ENCODE data around the gene FHIT.

FHIT gene

DNA sequence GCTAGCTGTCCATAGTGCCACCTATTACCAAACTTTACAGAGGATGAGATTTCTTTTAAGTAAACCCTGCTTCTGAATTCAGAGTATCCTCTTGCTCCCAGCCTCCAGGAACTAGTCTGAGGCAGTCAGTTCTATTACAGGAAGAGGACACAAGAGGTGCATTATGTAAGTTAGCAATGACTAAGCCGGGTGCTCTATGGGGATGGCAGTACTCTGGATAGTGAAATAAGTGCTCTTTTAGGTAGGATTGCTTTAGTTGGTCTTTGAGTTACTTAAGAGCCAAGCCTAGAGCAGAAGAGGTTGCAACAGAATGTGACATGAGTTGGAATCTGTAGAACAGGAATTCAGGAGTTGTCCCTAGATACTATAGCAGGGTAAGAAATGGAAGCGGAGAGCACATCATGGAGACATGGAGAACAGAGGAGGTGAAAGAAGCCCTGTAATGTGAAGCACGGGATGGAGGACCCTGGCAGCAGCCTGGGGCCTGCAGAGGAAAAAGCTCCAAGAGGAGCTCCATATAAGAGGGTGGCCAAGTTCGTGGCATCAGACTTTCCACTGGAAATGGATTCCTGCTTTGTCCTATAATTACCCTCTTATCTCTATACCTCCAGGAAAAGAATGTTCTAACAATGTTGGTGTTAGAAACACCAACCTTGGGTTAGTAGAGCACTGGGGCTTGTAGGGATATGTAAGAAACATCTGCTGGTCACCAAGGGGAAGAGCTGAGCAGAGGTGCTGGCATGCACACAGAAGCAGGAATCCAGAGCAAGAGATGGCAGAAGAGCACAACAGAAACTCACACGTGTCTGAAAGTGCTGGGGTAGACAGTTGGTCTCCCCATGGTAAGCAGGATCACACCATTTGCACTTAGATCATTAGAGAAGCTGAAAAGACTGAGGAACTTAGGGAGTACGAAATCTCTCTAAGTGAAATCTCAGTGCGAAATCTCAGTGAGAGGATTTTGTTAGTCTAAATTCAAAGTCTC, 851.1 kb downstream of the FHIT start:
- DNase-seq (ENCODE audit: low read depth) = no peak

DNA sequence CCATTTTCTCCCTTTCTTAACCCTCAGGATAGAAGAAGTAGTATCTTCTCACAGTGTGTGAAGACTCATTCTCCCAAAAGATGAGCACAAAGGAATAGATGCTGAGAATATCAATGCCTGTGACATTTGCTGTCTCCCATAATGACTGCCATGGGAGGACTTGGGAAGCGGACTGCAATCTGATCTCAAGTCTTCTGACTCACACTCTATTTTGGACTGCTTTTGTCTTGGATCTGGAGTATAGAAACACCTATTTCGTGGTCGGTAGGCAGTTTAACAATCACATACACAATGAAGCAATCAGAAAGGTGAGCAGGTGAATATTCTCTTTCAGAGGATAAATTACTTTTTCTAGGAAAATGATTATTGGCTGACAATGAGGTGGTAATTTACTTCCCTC, 852.0 kb downstream of the FHIT start:
- DNase-seq (ENCODE audit: low read depth) = no peak

DNA sequence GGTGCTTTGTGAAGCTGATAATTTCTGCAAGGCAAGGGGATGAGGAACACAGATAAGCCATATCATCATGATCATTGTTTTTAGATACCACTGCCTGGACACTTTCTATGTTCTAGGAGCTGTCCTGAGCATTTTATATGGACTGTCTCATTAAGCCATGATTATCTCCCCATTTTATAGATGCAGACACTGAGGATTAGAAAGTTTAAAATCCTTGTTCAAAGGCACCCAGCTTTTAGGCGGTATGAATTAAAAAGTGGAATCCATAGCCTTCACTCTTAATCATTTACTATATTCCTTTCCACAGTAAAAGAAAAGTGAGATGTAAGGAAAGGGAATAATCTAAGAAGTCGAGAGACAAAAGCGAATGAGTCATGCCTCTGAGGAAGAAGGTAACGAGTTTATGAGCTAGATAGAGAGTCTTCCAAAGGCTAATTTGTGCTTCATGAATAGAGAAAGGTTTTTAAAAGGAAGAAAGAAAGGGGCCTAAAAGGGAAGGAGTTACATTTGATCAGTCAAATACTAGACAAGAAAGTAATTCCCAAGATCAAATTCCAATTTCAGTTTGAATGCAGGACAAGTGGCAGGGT, 856.0 kb downstream of the FHIT start:
- DNase-seq (ENCODE audit: low read depth) = no peak

DNA sequence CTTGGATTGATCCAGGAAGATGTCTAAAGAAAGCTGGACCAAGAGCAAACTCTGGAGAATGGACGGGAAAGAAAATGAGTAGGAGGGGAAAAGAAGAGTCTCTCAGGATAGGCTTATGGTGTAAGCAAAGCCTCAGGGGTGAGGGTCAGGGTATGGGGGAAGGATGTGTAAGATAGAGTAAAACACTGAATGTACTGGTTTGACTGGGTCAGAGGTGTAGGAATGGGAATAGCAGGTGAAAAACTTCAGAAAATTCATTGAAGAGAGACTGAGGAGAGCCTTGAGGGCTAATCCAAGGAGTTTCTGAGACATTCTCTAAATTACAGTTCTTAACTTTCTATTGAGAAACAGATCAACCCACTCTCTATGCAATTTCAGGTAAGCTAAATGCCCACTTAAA, 857.3 kb downstream of the FHIT start:
- DNase-seq (ENCODE audit: low read depth) = no peak

DNA sequence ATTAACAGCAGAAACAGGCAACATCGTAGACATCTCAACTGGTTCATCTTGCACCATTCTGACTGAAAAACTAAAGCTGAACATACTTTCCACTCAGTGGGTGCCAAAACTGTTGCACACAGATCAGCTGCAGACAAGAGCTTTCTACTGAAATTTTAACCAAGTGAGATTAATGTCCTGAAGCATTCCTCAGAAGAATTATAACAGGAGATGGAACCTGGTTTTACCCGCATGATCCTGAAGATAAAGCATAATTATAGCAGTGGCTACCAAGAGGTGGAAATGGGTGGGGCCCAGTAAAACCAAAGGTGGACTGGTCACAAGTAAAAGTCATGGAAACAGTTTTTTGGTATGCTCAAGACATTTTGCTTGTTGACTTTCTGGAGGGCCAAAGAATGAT, 858.8 kb downstream of the FHIT start:
- no peak for DNase-seq (ENCODE audit: low read depth)

DNA sequence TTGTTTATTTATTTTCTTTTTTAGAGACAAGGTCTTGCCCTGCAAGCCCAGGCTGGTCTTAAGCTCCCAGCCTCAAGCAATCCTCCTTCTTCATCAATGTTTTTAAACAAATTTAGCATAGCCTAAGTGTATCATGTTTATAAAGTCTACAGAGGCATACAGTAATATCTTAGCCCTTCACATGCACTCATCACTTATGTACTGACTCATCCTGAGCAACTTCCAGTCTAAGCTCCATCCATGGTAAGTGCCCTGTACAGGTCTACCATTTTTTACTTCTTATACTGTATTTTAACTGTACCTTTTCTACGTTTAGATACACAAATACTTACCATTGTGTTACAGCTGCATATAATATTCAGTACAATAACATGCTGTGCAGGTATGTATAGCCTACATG, 860.0 kb downstream of the FHIT start:
- no peak for DNase-seq (ENCODE audit: low read depth)

DNA sequence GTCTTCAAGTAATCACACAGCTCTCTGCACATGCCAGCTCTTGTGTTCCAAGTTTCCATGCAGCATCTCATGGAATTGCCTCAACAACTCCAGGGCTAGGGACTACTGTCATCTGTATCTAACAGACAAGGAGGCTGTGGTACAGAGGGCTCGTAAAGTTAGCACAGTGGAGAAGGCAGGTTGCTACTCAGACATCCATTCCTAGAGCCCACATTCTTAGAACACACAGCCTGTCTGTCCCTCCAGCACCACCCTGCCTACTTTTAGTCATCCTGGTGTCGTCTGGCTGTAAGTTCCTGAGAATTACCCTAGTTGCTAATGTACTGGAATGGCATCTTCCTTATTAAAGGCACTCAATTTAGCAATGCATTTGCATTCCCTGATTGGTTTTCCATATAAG, 862.5 kb downstream of the FHIT start:
- DNase-seq (ENCODE audit: low read depth) = no peak

DNA sequence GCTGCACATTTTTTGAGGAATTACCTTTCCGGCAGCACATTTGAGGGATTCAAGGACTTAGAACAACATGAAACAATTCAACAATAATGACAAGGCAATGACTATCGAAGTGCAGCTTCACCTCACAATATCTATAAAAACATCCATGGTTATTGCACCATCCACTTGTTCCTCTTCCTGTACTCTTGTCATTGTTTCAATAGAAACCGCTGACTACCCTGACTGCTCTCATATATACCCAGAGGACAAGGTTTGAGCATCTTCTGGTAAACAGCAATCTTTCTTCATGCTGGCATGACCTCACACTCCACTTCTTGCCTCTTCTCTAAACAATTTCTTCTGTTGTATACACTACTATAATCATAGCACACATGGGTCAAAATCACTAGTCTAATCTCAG, 864.9 kb downstream of the FHIT start:
- no peak for DNase-seq (ENCODE audit: low read depth)

DNA sequence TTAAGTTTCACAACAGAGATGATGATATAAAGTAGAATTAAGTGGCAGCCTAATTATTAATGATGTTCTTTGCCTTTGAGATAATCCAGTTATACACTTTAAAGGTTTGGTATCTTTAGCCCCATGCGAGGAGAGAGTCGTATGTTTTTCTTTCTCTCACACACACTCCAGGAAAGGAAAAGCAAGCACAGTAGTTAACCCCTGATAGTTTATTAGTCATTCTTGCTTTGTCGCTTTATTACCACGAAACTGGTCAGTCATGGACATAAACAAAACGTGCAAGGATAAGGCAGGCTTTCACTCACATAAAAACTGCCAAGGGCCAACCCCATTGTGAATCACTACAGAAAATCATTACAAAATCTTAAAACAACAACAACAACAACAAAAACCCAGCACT, 866.9 kb downstream of the FHIT start:
- no peak for DNase-seq (ENCODE audit: low read depth)

DNA sequence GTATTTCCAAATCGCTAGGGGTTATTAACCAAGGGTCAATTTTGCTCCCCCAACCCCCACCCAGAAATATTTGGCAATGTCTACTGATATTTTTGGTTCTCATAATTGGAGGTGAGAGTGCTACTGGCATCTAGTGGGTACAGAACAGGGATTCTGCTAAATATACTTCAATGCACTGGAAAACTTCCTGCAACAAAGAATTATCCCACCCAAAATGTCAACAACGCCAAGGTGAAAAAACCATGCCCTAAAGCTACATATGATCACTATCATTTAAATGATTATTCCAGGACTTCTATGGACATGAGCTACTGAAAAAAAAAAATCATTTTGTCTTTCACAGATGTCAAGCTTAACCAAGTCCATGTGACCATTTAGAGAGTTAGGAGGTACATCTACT, 867.9 kb downstream of the FHIT start:
- no peak for DNase-seq (ENCODE audit: low read depth)

DNA sequence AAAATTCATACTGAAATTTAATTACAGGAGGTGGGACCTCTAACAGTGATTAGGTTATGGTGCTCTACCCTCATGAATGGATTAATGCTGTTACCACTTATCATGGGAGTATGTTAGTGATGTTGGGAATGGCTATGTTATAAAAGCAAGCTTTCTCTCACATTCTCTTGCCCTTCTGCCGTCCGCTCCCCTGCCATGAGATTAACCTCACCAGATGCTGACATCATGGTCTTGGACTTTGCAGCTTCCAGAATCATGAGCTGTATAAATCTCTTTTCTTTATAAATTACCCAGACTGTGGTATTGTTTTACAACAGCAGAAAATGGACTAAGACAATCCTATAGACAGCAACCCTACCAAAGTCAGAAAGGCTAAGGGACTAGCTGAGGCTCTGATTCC, 884.8 kb downstream of the FHIT start:
- no peak for DNase-seq (ENCODE audit: low read depth)

DNA sequence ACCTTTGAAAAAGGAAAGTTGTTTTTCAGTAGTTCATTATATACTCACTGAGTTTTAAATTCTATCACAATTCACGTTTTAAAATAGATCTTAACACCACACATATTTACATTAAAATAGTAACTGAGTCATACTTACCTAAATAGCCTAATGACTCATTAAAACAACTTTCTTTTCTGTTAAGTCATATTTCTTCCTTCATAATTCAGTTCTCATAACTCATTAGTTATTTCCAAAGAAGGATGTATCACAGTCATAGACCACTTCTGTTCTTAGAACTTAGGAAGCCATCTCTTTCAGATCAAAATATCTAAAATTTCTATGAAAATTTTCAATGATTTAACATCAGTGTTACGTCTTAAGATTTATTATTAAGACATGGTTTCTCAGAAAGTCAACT, 885.9 kb downstream of the FHIT start:
- no peak for DNase-seq (ENCODE audit: low read depth)

DNA sequence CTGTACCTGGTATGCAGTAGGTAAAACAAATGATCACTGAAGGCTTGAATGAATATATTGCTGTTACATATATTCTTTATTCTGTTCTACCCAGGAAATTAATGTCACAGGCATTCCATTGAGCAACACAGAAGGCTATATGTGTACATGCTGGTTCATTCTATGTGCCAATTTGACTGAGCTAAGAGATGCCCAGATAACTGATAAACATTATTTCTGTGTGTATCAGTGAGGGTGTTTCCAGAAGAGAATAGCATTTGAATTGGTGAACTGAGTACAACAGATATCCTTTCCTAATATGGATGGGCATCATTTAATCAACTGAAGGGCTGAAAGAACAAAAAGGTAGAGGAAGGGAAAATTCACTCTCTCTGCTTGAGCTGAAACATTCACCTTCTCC, 886.8 kb downstream of the FHIT start:
- DNase-seq (ENCODE audit: low read depth) = no peak

DNA sequence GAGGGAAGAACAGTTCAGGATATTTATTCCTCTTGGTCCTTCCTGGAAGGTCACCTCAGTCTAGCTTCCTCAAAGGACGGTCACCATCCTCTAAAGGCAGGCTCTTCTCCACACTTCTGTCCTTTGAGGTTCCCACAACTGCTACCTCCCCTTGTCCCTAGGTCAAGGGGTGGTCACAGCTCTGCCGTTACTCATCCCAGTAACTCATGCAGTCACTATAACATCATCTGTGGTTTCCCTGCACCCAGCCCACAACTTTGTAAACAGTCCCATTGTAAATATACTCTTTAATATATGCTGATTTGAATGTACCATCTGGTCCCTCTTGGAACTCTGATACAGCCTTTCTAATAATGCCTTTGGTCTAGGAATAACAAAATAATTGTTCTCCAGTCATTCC, 887.4 kb downstream of the FHIT start:
- DNase-seq (ENCODE audit: low read depth) = no peak

DNA sequence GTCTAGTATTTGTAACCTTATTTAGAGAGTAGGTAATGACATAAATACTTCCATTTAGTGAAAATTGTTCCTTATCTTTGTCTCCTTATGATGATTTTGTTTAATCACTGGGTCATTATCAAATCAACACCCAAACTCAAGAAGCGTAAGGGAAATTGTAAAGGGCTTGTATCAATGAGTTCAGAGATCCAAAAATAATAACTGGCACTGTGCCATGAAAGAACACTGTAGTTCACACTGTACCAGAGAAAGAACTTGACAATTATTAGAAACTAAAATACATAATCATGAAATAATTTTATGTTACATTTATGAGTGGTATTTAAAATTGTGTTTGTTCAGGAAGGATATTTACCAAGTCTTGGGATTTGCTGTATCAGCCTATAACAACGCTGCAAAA, 895.4 kb downstream of the FHIT start:
- DNase-seq (ENCODE audit: low read depth) = no peak

DNA sequence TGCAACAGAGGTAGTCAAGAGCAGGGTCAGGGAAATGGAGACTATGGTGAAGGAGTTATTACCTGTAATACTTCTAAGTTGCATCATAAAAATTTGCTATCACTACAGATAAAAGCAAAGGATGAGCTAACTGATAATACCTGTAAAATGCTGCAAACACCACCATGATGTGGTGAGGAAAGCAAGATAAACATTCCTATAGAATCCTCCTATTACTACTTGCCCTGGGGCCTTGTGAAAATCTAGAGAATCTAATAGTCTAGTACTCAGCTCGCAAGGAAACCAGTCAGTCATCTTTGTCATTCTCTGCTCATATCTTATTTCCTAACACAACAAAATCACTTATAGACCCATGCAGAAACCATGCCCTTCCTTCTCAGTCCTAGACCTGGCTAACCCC, 899.8 kb downstream of the FHIT start:
- DNase-seq (ENCODE audit: low read depth) = no peak

DNA sequence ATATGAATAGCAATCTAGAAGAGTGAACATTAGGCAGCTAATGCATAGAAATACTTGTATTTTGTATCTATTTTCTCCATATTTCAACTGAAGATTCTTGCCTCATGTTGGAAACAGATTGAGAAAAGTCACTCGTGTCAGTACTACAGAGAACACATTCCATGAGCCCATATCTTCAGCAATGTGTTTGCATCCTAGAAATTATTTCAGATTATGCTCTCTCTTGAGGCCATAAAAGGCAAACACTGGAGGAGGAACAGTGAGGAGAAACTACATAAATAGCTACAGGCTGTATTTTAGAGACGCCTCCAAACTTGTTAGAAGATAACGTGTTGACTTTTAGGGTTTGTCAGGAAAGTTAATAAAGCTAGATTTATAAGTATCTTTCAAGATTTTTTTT, 906.9 kb downstream of the FHIT start:
- no peak for DNase-seq (ENCODE audit: low read depth)

DNA sequence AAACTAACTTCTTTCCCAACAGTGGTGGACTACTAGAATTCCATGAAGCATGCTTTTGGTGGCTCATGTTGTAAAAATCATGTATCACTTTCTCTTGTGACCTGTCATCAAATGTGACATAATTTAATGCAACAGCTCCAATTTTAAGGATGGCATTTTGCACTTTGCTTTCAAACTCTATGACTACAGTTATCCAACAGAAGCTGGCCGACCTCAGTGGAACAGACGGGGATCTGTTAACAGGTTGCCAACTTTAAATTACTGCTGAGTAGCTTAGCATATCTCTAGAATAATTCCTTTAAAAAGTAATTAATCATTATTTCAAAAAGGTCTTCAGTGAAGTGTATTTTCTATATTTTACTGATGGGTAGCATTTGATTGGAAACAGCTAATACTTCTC, 907.4 kb downstream of the FHIT start:
- no peak for DNase-seq (ENCODE audit: low read depth)

DNA sequence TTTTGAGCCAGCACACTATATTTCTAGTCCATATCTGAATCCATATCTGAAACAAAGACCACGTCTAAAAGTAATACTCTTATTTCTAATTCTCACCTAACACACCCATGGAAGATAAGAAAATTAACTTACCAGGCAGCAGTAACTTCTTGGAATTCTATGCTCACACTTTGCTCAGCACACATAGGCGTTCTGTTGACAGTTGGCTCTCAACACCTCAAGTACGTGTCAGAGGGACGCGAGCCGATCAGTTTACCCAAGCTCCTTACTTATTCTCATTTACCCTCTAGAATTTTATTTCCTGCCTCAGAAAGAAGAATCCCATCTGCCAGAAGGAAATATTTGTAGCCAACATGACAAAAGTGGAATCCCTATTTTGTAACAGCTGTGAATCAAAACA, 911.9 kb downstream of the FHIT start:
- no peak for DNase-seq (ENCODE audit: low read depth)

DNA sequence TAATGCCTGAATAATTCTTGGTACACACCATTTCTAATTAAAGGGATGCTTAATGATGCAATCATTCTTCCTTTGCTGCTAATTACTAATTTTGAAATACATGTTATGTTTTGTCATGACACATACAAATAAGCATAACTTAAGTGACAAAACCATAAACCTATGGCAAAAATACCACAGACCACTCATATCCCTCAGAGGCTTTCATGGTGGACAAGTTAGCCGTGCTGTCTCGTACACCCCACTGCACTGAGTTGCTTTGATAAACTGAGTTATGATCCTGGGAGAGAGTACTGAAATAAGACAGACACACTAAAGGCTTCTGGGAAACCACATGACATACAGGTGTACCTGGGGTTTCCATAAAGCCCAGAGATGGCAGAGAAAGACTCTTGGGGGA, 913.8 kb downstream of the FHIT start:
- no peak for DNase-seq (ENCODE audit: low read depth)

DNA sequence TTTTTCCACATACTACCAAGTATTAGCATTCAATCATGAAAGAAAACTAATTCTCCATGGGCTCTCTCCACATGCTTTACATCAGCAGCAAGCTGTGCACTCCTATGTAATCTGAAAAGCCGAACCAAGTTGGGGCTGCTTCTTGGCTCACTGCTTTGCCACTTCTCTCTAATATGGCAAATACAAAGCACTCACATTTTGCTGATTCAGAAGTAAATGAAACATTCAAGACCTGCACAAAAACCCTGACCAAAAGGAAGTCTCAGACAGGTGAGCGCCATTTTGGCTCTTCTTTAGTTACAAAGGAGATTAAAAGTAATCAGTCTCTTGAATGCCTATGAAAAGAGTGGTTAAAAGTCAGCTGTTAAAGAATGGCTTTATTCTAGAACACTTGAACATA, 915.2 kb downstream of the FHIT start:
- no peak for DNase-seq (ENCODE audit: low read depth)

DNA sequence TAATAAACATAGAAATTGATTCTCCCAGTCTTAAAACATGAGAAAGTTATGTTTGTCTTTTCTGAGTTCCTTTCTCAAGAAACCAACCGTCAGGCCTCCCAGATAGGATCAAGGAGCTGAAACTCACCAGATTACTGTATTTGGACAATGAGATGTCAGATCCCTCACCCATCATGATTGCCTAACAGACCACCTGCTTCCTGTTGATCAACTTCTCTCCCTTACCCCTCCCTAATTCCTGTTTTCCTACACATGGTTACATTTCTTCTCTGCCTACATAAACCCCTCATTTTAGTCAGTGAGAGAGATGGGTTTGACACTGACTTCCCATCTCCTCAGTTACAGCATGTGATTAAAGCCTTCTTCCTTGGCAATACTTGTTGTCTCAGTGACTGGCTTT, 917.5 kb downstream of the FHIT start:
- DNase-seq (ENCODE audit: low read depth) = no peak

DNA sequence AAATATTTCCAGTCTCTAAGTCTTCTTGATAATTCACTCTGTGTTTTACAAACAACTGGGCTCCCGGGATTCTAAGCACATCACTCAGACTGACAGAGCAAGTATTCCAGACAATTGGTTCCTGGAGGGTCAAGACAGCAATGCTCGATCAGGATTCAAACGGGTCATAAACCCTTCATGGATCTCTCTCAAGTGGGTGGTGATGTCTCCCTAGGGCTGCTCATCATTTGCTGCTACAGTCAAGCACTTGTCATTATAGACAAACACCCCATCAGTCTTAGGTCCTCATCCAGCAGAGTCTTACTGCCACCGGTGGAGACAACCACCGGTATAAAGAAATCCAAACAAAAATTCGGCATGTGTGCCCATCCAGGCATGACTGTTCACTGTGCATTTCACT, 921.1 kb downstream of the FHIT start:
- no peak for DNase-seq (ENCODE audit: low read depth)

DNA sequence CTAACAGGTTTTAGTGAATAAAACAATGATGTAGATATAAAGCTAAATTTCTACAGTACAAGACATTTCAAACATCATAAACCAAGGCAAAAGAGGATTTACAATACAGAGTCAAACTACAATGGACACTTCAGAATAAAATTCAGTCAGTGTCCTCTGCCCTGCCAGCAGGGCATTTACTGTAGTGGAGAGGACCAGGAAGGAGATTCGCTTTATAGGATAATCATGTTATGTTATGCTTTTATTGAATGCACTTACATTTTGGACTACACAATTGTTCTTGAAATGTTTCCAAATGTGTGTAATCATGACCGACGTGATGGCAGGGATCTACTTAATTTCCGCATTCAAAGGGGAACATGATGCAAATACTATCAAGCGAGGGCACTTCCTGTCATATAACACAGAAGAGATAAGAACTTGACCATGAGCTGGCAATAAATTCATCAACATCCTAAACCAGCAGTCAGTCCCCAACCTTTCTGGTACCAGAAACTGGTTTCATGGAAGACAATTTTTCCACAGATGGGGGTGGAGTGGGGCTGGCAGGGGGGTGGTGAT, 925.6 kb downstream of the FHIT start:
- no peak for DNase-seq (ENCODE audit: low read depth)

Data from activated T-helper 9 cell treated with anti-CD3 and anti-CD28 coated beads, Interleukin-2, amount 50 U/mL, for 16 hours (primary cell).